Measurements from ENCODE around the gene NEK1.

Gene NEK1

GRCh38 chr4:169379688-169380087 lies 232.7 kb downstream of the NEK1 start:
- no peaks in the 10 kb centered on the region for H3K9me2 ChIP-seq (replicated peaks; ENCODE audit: insufficient read depth, low read length)
- no peaks in the 10 kb centered on the region for H3K27me3 ChIP-seq (replicated peaks; ENCODE audit: insufficient read depth, low read length)
- no peaks in the 10 kb centered on the region for H3K4me1 ChIP-seq (ENCODE audit: low read length)
- no peaks in the 10 kb centered on the region for H3K36me3 ChIP-seq (replicated peaks; ENCODE audit: insufficient read depth, low read length)
- H4K20me1 ChIP-seq (ENCODE audit: insufficient read depth, low read length): no peaks in the 10 kb centered on the region
- no peak overlapping the region for H2AFZ ChIP-seq (ENCODE audit: low read length)
- no peak overlapping the region for H3K9ac ChIP-seq (ENCODE audit: low read length)
- H3K4me3 ChIP-seq (ENCODE audit: low read length): no peak overlapping the region
- no peak overlapping the region for H3K27ac ChIP-seq (ENCODE audit: low read length)
- no peaks in the 10 kb centered on the region for H3F3A ChIP-seq (ENCODE audit: insufficient read depth, low read length)
- no peak for TF ChIP-seq EZH2phosphoT487 (IDR thresholded peaks at IDR 0.05; ENCODE audit: low read length)
- no peak for TF ChIP-seq CTCF (IDR thresholded peaks at IDR 0.05; ENCODE audit: low read length)
- no peak for TF ChIP-seq EZH2 (optimal IDR thresholded peaks at IDR 0.05; ENCODE audit: low read depth, low read length)
- no peaks in the 10 kb centered on the region for H3K9me3 ChIP-seq (replicated peaks; ENCODE audit: insufficient read depth, low read length)
- DNase-seq: no peak
- no peak overlapping the region for H3K4me2 ChIP-seq (ENCODE audit: low read depth, low read length)
- H3K79me2 ChIP-seq (ENCODE audit: low read length): no peaks in the 10 kb centered on the region

- TF ChIP-seq EZH2phosphoT487 (IDR thresholded peaks at IDR 0.05; ENCODE audit: low read length) (no peak), CTCF (IDR thresholded peaks at IDR 0.05; ENCODE audit: low read length) (no peak), EZH2 (optimal IDR thresholded peaks at IDR 0.05; ENCODE audit: low read depth, low read length) (no peak)
- no peaks in the 10 kb centered on the region for H3K27me3 ChIP-seq (replicated peaks; ENCODE audit: insufficient read depth, low read length)
- H2AFZ ChIP-seq (ENCODE audit: low read length): no peak overlapping the region
Observed at GRCh38 chr4:169377367-169377766, 235.0 kb downstream of the NEK1 start.

GRCh38 chr4:169376421-169376820 lies 236.0 kb downstream of the NEK1 start:
- no peaks in the 10 kb centered on the region for H3K4me1 ChIP-seq (ENCODE audit: low read length)
- no peak overlapping the region for H3K4me2 ChIP-seq (ENCODE audit: low read depth, low read length)
- H3K36me3 ChIP-seq (replicated peaks; ENCODE audit: insufficient read depth, low read length): no peaks in the 10 kb centered on the region
- H4K20me1 ChIP-seq (ENCODE audit: insufficient read depth, low read length): no peaks in the 10 kb centered on the region
- no peaks in the 10 kb centered on the region for H3K9me3 ChIP-seq (replicated peaks; ENCODE audit: insufficient read depth, low read length)
- H3K79me2 ChIP-seq (ENCODE audit: low read length): no peaks in the 10 kb centered on the region
- TF ChIP-seq CTCF (IDR thresholded peaks at IDR 0.05; ENCODE audit: low read length): no peak
- TF ChIP-seq EZH2phosphoT487 (IDR thresholded peaks at IDR 0.05; ENCODE audit: low read length): no peak
- TF ChIP-seq EZH2 (optimal IDR thresholded peaks at IDR 0.05; ENCODE audit: low read depth, low read length): no peak
- DNase-seq: no peak
- no peaks in the 10 kb centered on the region for H3F3A ChIP-seq (ENCODE audit: insufficient read depth, low read length)
- H2AFZ ChIP-seq (ENCODE audit: low read length): no peak overlapping the region
- H3K9ac ChIP-seq (ENCODE audit: low read length): no peak overlapping the region
- no peak overlapping the region for H3K4me3 ChIP-seq (ENCODE audit: low read length)
- H3K9me2 ChIP-seq (replicated peaks; ENCODE audit: insufficient read depth, low read length): no peaks in the 10 kb centered on the region
- no peaks in the 10 kb centered on the region for H3K27me3 ChIP-seq (replicated peaks; ENCODE audit: insufficient read depth, low read length)
- no peak overlapping the region for H3K27ac ChIP-seq (ENCODE audit: low read length)

More at GRCh38 chr4:169377367-169377766, 235.0 kb downstream of the NEK1 start:
- no peak for DNase-seq
- Histone ChIP-seq H3K27ac (ENCODE audit: low read length) (no peak overlapping the region), H3K4me3 (ENCODE audit: low read length) (no peak overlapping the region), H3F3A (ENCODE audit: insufficient read depth, low read length) (no peaks in the 10 kb centered on the region), H4K20me1 (ENCODE audit: insufficient read depth, low read length) (no peaks in the 10 kb centered on the region), H3K4me2 (ENCODE audit: low read depth, low read length) (no peak overlapping the region), H3K9me3 (replicated peaks; ENCODE audit: insufficient read depth, low read length) (no peaks in the 10 kb centered on the region), H3K9me2 (replicated peaks; ENCODE audit: insufficient read depth, low read length) (no peaks in the 10 kb centered on the region), H3K36me3 (replicated peaks; ENCODE audit: insufficient read depth, low read length) (no peaks in the 10 kb centered on the region), H3K9ac (ENCODE audit: low read length) (no peak overlapping the region), H3K79me2 (ENCODE audit: low read length) (no peaks in the 10 kb centered on the region), H3K4me1 (ENCODE audit: low read length) (no peaks in the 10 kb centered on the region)

Data from MM.1S (cell line).